NCI-H2029 (cell line): ENCODE results near the gene HPS4.
"Not testable (repeated sequence)": the region's sequence is repeated elsewhere in the genome, so short reads cannot be mapped to it uniquely, and the experiment has no call there.

Experiments used
- DNase-seq: peaks from one replicate; lab custom pipeline; 2025; lab: John Stamatoyannopoulos, UW

HPS4 gene

DNA sequence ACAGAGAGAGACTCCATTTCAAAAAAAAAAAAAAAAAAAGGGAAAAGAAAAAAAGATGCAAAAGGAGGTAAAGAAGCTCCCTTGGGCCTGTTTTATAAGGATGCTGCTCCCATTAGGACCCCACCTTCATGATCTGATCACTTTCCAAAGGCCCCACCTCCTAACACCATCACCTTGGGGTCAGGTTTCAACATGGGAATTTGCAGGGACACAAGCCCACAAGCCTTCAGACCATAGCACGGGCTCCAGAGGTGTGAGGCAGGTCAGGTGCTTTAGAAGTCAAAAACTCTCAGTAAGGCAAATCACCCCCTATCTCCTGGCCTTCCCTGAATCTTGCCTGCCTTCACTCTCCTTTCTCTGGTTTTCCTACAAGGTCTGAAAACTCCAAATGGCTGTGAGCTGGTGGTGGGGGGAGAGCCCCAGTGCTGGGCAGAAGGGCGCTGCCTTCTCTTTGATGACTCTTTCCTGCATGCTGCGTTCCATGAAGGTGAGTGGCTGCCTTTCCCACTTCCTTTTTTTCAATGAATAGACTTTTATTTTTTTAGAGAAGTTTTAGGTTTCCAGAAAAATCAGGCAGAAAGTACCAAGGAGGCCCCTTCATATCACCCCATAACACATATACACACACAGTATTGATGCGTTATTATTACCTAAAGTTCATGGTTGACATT lies 41.4 kb downstream of the HPS4 start:
- DNase-seq: no peak

DNA sequence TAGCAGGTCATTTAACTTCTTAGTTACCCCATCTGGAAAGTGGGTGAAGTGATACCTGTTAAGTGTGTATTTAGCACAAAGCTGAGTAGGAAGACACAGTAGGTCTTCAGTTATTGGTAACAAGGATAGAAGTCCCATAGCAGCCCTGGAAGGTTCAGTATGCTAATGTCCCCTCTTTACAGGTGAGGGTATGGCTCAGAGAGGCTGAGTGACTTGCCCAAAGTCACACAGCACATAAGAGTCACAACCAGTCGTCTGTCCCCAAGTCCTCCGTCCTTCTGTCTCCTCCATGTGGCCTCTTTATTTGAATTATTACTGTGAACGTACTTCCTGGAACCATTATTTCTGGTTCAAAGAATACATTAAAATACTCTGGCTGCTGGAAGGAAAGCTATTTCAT lies 44.0 kb downstream of the HPS4 start:
- no peak for DNase-seq

- DNase-seq: not testable (repeated sequence)
These were observed 44.8 kb downstream of the HPS4 start for GRCh38 chr22:26438776-26439175.

DNA sequence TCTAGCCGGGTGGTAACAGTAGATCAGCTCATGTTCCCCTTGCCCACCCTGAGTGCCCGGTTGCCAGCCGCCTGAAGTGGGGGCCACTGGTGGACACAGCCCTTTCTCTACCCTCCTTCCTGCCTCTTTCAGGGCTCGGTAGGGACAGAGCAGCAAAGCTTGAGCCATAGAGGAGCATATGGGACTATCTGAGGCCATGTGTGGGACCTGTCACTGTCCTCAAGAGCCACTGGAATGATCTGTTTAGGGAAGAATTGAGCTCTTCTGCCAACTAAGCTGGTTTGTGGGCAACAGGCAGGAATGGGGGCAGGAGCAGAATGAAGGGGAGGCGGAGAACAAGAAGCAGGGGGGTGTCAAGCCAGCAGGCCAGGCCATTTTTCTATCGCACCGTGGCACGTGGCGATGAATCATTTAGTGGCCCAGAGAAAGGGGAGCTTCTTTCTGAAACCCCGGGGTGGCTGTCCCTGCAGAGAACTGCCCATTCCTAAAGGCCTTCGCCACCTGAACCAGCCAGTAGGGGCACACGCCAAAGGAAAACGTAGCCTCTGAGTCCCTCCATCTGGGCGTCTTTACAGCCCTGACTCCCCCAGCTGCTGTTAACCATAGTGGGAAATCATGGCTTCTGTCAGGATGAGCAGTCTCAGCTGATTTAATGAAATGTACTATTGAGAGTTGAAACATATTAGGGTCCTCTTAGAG lies 45.7 kb downstream of the HPS4 start:
- DNase-seq: no peak

DNA sequence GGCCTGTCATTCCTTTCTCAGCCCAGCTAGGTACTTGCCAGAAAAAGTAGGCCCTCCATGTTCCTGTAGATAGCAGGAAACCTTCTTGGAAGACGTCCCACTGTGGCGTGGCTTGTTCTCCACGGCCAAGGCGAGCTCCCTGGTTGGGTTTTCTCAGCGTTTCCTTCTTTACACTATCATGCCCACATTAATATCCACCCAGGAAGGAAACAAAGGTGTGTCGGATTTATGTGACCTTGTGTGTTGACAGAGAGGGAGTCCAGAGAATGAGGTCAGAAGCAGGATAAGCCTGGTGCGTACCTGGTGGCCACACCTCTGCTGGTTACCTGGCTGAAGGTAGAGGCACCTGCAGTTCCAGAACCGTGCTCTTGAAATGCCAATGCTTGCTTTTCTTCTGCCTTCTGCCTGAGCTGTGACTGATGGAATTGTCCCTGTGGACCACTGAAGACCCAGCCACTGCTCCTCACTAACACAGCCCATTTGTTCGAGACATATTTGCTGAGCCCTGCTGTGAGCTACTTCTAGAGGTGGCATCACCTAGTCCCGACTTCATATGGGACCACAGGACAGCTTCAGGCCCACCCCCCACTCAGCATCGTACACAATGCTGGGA lies 46.6 kb downstream of the HPS4 start:
- peak; percentile 15 for DNase-seq

DNA sequence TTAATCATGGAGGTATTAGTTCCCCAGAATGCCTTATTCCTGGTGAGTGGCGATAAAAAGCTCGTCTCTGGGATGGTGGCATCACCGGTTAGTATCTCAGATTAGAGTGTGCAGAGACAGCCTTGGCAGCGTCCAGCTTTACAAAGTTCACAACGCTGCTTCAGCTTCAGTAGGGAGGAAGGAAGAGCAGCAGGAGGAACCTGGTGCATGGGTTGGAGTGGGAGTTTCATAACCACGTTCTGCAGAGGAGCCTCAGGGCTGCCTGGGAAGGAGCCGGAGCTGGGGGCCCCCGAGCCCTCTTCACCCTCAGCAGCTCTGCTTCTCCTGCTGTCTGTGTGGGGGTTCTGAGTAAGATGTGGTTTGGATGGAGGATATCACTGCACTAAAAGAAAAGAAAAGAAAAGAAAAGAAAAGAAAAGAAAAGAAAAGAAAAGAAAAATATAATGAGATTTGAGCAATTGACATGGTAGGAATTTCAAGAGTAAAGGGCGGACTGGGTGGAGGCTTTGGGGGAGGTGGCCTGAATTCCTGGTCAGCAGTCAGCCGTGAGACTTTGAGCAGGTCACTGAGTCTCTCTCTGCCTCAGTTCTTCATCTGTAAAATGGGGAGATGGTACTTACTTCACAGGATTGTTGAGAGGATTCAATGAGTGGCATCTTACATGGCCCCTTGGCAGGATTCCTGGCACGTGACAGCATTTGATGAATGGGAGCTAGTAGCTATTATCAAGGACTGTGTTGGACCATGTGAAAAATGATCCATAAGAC lies 48.1 kb downstream of the HPS4 start:
- DNase-seq: no peak

DNA sequence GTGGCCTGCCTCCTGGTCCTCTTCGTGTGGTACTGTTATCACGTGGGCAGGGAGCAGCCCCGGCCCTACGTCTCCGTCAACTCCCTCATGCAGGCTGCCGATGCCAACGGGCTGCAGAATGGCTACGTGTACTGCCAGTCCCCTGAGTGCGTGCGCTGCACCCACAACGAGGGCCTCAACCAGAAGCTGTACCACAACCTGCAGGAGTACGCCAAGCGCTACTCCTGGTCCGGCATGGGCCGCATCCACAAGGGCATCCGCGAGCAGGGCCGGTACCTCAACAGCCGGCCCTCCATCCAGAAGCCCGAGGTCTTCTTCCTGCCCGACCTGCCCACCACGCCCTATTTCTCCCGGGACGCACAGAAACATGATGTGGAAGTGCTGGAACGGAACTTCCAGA lies 49.8 kb downstream of the HPS4 start:
- no peak for DNase-seq

DNA sequence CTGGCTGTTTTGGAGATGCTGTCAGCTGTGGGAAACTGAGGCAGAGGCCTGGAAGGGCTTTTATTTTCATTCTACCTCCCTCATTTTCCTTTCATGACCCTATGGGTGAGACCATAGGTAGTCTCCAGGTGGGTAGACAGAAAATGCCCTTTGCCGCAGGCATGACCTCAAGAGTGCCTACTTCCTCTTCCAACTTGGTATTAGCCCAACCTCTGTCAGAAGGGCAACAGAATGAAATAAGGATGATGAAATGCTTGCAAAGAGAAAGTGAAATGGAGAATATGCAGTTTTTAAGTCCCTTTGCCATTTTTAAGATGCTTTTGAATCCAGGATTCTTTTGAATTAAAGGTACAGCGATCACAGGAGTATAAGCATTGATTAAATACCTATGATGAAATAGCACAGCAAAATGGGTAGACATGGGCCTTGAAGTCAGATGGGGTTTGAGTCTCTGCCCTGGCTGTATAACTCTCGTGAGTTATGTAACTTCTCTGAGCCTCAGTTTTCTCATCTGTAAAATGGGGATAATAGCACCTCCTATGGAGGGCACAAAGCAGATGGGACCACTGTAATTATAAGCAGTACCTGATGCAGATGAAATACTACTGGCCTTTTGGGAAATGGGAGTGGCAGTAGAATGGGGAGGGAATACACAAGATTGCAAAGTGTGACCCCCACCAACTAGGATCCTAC lies 50.8 kb downstream of the HPS4 start:
- no peak for DNase-seq

DNA sequence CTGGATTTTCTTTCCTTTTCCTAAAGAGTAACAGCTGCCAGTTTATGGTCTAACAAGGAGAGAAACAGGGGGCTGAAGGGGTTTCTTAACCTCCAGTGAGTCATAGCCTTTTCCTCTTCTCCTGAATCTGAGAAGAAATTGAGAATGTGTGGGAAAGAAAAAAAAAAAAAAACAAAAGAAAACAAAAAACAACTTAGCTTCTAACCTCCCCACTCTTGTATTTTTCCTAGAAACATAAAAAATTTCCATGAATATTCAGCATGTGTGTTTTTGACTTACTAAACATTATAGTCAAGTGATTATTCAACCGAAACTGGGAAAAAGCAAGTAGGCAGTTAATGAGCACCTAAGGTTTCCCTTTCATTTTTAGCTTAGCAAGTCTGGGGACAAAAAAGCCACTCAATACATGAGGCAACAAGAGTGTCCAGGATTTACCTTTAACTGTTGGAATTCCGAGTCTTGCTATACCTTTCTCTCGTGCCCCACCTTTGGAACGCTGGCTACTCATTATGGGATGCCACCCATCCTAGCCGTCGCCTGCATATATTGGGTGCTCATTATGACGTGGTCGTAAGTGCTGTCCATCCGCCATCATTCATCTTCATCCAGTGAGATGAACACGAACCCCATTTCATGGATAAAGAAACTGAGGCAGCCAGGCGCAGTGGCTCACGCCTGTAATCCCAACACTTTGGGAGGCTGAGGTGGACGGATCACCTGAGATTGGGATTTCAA lies 52.2 kb downstream of the HPS4 start:
- no peak for DNase-seq

DNA sequence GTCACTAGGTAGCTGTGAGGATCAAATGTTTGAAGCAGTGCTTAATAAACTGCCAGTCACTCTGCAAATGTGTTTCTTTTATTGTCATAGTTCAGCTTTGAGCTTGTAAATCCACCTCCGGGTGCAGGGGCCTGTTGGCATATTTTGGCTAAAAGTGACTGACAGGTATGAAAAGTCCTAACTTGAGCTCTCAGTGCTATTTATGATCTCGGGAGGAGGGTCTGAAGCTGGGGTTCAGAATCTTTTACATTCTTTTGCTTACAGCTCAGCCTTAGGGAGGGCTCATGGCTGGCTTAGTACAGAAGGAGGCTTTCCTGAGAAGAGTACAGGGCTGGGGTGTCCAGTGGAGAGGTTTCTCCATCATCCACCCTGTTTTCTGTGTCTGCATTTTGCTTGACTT lies 53.0 kb downstream of the HPS4 start:
- DNase-seq: no peak

GRCh38 chr22:26429458-26430286 lies 53.9 kb downstream of the HPS4 start:
- DNase-seq: no peak

- DNase-seq: peak; percentile 51
These were observed 54.8 kb downstream of the HPS4 start, which contains the start of gene ASPHD2 for GRCh38 chr22:26428515-26429457. ASPHD2 (plus strand) TSS chr22:26429260; CDS start chr22:26433616, 4,356 bp downstream.

DNA sequence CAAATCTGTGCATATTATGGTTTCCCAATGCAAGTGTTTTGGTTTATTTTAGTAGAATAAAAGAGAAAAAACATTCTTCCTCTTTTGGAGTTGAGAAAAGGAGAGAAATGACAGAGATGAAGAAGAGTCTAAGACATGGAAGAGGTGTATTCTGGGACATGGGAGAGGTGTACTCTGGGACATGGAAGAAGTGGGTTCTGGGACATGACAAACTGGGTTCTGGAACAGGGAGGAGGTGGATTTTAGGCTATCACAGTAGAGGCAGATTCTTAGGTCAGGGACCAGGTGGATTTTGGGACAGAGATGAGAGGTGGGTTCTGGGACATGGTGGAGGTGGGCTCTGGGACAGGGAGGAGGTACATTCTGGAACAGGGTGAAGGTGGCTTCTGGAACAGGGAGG lies 56.7 kb downstream of the HPS4 start:
- no peak for DNase-seq

DNA sequence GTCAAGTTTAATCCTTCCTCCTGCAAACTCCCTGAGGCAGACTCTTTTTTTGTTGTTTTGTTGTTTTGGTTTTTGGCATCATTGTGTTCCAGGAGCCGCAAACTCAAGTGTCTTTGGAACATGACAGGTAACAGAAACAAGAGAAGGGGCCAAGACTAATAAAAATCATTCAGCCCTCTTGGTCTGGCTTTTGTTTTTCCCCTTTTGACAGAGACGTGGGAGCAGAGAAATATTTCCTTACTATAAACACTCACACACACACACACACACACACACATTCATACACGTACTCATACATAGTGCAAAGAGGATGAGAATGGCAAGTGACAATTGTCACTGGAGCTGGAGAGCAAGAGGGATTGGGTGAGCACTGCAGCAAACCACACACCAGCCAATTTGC lies 65.0 kb downstream of the HPS4 start:
- peak; percentile 16 for DNase-seq

DNA sequence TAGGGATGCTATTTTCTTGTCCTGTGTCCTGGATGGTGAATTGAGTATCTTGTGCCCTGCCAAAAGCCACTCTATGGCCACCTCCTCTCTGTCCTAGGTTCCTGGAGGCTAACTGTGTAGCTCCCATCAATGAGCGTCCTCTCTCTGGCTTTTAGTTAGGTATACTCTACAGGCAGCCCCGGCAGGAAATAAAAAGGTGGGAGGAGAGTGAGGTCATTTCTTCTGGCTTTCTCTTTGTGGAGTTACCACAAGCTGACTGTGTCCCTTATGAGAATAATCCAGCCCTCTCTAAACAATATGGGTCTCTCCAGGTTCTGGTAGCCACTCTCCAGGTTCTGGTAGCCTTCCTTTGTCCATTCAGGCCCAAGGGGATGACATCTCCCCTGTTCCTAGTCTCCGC lies 66.2 kb downstream of the HPS4 start:
- no peak for DNase-seq

DNA sequence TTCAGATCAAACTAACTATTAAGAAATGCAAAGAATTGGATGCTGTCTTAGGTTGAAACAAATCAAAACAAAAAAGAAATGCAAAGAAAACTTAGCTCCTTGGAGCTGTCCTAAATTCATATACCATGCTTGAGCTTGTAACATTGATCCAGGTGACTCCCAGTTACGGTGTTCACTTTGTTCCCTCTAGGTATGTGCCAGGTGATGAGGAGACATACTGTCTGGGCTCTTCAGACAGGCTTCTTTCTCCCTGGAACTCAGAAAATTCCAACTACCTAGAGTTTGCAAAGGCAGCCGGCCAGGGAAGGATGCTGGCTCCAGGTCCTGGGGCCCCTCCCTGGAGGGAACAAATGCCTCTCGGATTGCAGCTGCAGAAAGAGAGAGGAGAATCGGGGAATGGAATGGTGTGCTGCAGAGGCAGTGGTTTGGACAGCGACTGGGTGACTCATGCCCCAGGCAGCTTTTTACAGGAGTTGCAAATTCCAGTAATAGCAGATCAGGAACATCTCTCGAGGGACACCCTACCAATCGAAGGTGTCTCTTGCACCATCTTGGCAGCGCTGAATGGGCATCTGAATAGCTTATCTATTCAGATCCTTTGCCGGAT lies 66.8 kb downstream of the HPS4 start:
- DNase-seq: no peak

- DNase-seq: no peak
These were observed 67.3 kb downstream of the HPS4 start for GRCh38 chr22:26416256-26416655.

- no peak for DNase-seq
These were observed 69.2 kb downstream of the HPS4 start for GRCh38 chr22:26414347-26414746.

DNA sequence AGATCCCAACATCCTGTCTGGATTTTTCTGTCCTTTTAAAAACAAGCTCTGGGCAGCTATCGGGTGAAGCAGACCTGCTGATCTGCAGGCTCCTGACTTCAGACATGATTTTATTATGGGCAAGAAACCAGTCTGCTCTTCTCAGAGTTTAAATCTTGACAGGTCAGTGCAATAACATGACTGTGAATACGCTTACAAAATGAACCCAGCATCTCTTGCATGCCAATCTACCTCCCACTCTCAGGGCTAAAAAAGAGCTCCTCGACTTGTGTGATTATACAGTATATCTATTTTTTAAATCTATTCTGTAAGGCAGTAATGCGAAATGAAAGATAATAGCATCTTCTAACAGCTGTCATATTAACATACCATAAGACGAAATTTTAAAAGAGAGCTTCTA lies 73.2 kb downstream of the HPS4 start:
- no peak for DNase-seq
